Left renal cortex interstitium (tissue), 4 donors: Measurements from ENCODE around the gene SESN1. TPM values are rescaled to one million over a fixed set of nuclear protein-coding genes. Genes with fewer than 3 reads are reported as not detected.

Experiments used
- DNase-seq, 4 donors: peaks; one replicate each; pipeline ENCODE4 v3.0.0-alpha.2; 2013; ENCODE audit warnings: low read depth in 4 of 4, low spot score in 2 of 4, missing footprints in 1 of 4
- polyA plus RNA-seq, 4 donors: library from polyadenylated mRNA; unstranded; fragments of 120-200 nt; gene quantifications; one replicate each; pipeline ENCODE4 v1.2.1, GENCODE V29; 2013; ENCODE audit not compliant: insufficient read length in 4 of 4

The SESN1 gene
- polyA plus RNA-seq, 4 donors, result 22.8 to 29.0 (median 25.3) TPM

DNA sequence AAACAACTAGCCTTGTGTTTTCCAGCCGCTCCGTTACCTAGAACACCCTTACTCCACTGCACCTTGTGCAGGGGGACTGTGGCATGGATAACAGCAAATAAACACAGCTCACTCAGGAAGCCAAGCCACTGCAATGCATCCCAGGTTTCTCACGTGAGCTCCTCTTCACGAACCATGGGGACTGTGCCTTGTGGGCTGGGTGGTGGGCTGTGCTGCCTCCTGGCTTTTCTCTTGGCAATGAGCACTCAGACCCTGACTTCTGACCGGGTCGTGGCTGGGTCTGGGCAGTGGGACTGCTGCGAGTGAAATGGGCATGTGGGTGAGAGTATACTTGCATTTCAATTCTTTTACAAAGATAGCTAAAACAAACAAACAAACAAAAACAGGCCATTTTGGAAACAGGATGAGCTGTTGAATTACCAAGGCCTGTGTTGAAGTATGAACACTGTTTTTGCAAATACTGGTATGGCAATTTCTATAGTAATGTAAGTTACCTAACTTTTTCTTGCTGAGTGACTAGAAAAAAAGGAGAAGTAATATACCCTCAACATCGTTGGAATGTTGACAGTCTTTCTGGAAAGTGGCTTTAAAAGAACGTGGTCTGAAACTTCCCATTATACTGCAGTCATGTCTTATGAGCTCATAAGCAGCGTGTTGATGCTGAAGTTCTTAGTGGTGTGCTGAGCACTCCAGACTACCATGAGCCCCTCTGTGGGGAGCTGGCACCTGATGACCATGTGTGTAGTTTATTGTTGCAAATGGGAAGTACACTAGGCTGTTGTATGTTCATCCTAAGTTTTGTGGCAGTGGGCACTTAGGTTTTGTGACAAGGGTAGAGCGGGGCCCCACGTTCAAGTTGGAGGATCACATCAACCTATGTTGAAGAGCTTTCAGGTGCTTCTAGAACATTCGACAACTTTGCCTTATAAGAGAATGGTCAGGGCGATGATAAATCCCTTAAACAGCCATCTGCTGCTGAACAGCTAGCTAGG is 126.0 kb downstream of the SESN1 start:
- no peak for DNase-seq

DNA sequence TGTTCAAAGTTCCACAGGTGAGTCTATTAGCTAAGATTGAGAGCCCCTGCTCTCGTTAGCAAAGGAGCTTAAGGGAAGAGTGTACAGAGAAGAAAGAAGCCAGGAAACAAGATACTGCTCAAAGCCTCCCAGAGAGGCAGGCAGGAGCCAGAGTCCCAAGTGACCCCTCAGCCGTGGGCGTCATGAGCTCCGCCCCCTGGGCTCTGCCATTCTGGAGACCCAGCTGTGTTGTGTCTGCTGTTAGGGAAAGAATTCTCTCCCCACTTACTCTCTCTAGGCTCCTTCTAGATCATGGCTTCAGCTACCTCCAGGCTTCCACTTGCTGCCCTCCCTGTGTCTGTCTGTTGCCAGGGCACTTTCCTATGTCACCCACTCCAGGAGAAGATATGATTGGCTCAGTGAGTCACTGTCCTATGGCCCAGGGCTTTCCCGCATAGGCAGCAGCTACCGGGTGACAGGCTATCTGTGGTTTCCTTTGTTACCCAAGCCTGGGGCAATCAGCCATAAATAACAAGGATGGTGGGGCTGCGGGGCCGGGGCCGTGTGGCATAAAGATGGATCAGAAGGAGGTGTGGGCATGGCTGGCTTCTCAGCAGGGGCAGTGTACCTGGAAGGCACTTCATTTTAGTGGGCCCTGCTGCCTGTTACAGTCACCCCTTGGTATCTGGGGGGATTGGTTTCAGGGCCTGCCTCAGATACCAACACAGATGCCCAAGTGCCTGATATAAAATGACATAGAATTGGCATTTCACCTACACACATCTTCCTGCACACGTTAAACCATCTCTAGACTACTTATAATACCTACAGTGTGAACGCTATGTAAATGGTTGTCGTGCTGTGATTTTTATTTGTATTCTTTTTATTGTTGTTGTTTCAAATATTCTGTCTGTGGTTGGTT is 127.5 kb downstream of the SESN1 start:
- no peak for DNase-seq

DNA sequence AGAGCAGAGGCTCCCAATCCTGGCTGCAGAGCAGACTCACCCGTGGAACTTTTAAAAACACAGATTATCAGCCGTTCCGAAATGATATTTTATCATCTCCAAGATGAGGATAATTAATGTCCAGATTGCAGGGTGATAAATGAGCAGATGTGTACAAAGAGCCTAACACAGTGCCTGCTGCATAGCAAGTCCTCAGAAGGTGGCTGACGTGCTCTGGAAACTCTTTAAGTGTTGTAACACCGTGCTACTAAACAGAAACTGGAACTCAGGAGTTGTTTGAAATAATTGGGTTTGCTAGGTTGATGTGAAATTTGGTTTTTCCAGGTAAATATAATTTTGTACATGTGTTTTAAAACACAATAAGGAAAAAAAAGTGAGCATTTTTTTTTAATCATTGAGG is 128.4 kb downstream of the SESN1 start:
- no peak for DNase-seq

DNA sequence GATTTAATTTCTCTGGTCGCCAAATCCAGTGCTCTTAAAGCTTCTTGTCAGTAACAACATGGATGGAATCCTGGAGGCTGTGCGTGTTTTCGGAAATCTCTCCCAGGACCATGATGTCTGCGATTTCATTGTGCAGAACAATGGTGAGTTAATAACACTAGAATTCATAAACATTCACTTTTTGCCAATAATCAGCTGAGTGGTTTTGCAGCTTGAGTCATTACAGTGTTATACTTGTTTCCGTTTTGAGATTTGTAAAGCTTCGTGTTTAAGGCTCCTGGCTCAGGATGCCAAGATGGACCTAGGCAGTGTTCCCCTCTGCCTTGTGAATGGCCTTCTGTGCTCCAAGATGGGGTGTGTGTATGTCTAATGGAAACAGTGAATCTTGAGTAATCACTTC is 132.7 kb downstream of the SESN1 start:
- DNase-seq, result no peak

DNA sequence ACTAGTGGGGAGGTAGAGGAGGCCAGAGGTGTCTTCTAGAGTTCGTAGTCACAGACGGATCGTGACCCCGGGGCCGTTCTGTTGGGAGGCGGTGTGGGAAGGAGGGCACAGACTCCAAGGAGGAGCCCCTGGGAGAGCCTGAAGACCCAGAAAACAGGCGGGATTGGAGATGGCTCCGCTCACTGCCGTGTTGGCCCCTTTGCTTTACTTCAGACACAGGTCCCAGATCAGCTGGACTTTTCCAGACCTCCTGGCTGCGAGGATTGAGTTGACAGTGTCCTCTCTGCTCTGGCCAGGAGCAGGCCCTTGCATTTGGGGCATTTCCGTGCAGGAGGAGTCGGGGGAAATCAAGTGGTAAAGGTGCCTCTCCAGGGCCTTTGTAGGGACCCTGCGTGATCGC is 133.6 kb downstream of the SESN1 start:
- DNase-seq, result no peak

DNA sequence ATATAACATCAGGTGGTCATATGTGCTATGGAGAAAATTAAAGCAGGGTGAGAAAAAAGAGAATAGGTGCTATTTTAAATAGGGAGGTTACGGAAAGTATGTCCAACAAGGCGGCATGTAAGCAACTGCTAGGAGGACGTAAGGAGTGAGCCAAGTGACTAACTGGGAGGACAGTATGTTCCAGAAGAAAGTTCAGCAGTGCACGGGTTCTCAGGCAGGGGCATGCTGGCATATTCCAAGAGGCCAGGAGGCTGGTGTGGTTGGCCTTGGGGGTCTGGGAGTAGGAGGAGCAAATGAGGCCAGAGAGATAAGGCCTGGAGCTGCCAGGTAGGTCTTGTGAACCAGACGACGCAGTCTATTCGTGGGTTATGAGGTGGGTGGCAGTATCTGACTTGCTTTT is 134.0 kb downstream of the SESN1 start:
- no peak for DNase-seq

DNA sequence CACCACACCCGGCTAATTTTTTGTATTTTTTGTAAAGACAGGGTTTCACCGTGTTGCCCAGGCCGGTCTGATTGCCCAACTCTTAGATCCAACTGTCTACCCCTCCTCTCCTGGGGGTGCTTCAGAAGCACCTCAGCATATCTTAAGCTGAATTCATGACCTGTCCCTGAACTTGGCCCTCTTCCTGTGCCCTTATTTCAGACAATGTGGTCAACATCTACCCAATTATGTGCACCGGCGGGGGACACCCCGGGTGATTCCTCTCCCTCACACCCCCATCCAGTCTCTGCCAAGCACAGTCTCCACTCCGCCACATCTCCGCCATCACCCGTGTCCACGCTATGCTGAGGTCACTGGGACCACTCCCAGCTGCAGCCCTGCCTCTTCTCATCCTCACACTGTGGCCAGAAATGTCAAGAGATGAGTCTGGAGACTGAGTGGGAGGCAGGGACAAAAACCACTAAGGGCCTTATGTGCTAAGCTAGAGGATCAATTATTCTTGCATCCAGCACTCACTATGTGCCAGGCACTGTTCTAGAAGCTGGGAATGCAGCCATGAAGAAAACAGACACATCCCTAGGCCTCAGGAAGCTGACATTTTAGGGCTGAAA is 134.6 kb downstream of the SESN1 start:
- no peak for DNase-seq

DNA sequence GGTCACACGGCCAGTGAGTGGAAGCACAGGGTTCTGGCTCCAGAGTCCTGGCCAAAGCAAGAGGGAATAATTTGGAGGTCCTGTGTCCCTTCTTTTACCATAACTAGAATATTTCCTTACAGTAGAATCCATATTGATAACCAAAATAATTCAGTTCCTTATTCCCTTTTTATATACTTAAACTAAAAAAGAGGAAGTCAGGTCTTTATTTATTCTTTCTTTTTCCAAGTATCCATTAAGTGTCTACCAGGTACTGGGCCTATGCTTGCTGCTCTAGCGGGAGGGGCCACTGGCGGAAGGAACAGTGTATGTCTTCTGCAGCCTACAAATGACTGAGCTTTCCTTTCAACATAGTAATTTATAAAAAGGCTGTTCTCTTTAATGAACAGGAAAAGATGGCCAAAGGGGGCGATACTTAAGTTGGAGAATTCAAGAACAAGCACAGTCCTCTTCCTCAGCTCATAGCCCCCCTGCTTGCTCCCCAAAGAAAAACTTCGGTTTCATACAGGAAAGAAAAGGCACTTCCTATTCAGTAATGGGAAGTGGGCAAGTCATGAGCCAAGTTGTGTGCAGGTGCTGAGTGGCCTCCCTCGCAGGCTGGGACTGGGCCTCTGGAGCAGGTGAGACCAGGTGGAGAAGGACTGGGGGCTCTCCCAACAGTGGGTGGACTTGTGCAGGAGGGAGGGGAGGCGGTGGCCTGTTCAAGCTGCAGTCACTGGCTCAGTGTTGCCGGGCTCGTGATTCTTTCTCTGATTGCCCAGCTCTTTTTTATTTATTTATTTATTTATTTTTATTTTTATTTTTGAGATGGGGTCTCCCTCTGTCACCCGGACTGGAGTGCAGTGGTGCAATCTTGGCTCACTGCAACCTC is 135.5 kb downstream of the SESN1 start:
- DNase-seq, result no peak

DNA sequence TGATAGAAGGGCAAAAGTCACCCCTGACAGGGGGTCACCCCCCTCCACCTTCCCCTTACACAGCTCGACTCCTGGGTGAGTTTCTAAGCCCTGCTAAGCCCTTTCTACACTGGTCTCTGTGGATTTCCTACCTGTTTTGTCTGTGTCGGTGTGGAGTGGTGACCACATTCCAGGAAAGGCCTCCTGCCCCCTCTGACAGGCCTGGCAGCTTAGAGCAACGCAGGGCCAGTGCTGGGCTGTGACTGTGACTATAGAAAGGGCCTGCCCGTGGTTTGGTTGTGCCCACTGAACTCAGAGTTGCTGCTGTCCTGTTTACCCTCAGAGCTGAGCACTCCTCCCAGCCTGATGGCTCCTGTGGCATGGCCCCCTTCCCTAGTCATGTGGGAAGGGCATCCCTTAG is 137.4 kb downstream of the SESN1 start:
- no peak for DNase-seq

DNA sequence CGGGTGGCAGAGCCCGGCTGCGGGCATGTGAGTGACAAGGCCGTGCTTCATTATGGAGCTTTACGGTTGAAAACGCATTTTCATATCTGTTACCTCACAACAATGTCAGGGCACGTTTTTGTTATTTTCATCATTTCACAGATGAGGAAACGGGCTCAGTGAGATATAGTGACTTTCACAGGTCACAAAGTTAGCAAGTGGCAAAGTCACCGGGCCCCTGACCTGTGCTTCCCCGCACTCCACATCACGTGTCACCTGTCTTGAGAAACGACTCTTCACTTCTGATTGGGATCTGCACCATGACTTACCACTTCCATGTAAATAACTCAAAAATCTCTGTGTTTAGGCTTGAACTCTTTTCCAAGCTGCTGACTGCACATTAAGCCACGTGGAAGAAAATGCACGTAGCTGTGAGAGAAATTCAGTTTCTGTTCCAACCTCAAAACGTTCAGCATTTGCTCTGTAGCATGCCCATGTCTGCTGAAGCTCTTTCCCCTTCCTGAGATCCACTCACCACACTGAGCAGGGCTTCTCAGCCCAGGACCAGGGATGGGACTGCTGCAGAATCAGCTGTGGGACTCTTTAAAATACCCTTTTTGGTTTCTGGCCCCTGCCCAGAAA is 139.2 kb downstream of the SESN1 start:
- DNase-seq, result no peak

DNA sequence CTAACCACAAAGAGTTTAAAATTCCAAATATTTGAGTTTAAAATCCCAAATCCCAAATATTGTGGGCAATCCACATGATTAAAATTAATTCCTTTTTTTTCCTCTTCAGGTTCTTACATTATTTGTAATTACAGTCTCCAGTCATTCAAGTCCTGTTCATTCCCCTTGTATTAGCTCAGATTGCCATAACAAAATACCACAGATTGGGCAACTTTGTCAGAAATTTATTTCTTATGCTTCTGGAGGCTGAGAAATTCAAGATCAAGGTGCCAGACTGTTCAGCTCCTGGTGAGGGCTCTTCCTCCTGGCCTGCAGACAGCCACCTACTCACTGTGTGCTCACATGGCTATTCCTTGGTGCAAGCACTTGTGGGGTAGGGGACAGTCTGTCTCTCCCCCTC is 141.0 kb downstream of the SESN1 start:
- no peak for DNase-seq

DNA sequence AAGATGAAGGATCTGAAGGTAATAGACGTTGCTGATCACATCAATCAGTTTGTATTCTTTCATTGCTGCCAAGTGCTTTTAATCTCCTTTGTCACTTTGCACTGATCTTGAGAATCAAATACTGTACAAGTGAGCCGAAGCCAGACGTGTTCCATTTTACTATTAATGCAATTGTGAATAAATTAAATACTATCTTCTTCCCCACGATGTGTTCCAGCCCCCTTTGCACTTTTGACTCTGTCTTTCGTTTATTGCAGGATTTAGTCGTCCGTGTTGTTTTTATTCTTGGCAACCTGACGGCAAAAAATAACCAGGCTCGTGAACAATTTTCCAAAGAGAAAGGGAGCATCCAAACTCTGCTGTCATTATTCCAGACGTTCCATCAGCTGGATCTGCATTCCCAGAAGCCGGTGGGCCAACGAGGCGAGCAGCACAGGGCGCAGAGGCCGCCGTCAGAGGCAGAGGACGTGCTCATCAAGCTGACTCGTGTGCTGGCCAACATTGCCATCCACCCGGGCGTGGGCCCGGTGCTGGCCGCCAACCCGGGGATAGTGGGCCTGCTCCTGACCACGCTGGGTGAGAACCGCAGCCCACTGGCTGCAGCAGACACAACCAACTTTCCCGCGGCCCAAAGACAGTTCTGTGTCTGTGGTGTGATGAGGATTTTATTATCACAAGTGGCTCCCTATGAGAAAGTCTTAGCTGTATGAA is 141.7 kb downstream of the SESN1 start:
- DNase-seq, result no peak

DNA sequence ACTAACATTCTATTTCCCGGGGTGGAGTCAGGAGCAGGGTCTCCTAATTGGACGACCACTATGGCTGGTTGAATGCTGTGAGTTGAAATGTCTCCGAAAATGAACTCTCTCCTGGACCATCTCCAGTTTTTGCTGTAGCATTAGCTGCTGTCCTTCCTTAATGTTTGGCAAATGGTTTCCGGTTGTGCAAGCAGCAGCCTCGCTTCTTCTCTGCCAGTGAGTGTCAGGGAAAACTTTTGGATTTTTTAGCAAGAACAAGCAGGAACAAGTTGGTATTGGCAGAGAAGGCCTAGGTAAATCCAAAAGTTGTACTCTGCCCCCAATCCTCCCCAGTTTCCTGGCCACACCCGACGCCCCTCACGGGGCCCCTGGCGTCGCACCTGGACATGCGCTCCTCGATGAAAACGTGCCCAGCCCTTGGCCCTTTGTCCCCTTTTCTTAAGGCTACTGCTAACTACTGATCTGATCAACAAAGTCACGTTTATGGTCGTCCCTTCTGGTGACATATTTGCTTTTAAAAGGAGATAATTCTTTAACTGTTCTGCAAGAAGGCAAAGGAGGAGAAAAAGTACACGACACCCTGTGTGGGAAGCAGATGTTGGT is 143.2 kb downstream of the SESN1 start:
- DNase-seq, result no peak

DNA sequence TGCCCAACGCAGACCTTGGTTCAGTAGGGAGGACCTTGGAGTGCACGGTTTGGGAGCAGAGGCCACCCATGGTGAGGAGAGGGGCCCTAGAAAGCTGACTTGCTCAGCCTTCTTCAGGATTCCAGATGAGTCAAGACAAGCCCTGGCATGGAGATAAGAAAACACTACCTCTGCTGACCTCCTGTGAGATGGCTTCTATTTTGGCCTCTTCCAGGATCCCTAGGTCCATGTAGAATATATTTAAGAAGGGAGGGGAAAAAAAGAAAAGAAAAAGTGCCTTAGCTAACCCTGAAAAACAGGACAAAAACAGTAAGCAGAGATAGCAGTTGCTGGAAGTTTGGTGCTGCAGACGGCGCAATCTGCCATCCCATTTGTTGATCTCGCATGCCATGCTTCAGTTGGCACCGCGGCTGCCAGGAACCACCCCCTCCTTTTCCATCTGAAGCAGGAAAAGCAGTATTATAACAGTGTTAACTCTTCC is 146.4 kb downstream of the SESN1 start:
- no peak for DNase-seq

DNA sequence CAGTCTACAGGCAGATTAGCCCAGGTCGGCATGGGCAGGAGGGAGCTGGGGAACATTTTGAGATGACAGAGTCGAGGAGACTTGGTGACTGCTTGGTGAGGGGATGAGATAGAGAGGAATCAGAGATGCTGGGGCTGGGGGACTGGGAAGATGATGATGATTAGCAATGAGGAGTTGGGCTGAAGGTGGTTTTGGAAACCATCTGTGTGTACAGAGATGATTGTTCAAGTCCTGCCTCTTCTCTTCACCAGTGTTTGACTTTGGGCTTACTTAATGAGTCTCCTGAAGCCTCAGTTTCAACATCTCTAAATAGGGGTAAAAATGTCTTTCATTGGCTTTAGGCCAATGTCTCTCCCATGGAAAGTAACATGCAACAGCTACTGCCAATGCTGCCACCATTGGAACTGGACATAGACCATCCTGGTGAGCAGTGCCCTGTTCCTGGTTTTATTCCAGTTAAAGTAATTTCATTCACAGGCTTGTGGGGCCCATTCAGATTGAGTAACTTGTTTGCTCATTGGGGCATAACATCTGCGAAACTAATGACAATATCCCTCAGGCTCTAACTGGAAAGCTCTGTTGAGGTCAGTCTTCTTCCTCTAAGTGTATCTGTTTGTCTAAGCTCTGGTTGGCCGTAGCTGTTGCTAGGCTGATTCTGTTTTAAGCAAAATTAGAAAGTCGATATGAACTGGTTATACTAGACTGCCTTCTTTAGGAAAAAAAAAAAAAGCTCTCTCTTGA is 147.4 kb downstream of the SESN1 start:
- no peak for DNase-seq

DNA sequence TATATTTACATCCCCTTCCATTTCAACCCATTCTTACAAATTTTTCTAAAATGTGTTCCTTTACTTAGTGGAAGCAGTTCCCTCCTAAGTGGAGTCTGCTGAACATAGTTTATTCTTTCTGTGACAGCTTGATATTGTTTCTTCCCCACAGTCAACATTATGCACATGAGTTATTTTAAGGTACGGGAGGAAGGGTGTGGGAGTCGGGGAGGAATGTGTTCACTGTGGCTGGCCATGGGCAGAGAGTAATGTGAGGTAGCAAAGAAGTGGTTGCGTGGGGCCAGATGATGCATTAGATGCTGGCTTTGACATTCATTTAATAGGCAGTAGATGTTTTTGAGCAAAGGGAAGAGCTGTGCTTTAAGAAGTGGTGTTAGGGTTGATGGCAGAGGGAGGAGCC is 148.0 kb downstream of the SESN1 start:
- DNase-seq, result no peak

DNA sequence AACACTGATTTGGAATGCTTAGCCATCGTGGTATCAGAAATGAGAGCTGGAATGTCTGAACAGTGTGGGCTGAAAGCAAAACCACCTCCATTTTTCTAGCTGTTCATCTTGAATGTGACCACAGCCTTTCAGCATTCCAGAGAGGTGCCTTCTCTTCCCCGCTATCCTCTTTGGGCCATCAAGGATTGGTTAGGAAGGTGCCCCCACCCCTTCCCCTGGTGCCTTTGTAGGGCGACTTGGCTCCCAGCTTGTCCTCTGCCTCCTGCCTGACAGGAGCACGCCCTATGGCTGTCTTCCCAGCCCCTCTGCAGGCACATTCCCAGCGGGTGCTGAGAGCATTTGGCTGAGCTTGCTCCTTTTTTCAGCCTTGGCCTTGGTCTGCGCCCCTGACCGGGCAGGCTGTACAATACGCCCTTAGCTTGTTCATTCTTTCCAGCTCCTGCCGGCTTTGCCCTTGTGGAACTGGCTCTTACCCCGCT is 148.9 kb downstream of the SESN1 start:
- no peak for DNase-seq
